Measurements from ENCODE around the gene FRMD4A.

Gene FRMD4A

DNA sequence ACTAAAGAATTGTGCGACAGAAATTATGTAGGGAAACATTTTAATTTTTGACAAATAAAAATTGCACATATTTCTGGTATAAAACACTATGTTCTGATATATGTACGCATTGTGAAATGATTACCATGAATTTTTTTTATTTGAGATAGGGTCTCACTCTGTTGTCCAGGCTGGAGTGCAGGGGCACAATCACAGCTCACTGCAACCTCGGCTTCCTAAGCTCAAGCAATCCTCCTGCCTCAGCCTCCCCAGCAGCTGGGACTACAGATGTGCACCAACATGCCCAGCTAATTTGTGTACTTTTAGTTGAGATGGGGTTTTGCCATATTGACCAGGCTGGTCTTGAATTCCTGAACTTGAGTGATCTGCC, 149.2 kb downstream of the FRMD4A start:
- DNase-seq = no peak

DNA sequence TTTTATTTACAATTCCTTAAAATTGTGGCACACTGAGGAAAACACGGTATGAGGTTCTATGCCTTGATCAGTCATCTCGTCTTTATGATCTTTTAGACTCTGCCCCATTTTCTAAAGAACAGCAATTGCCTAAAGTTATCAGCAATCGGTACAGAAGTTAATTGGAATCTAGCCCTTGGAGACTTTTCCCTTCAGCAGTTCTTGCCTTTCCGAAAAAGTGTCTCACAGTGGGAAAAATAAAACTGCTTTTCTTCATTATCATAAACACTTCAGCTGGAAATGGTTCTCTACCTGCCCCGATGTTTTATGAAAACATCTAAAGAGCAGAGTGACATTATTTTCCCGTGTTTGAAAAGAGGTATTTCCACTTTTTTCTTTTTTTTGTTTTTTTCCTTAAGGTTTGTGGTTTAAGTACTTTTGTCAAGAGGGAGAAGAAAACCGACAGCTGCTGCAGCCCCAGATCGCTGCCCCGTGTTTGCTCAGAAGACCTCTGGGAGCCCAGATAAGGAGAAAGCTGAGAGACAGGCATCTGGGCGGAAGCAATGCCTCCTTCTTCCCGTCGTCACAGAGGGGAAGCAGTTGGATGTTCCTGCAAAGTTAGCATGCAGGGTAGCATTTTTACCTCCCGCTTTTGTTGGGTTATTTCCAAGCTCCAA, 149.7 kb downstream of the FRMD4A start:
- no peak for DNase-seq

DNA sequence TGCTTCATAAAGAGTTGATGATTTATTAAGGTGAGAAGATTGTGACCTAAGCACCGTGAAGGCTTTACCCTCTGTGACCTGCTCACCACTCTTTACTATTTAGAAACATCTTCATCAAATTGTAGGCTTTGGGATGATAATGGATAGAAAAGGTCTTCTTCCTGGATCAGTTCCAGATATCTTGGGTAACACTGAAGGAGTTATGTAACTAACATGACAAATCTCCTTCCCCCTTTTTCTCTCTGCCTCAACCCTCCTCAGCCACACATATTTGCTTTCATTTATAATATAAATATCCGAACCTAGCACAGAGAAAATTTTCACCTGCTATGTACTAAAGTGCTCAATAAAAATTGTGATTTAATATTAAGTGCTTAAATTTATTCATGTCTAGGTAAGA, 151.5 kb downstream of the FRMD4A start:
- DNase-seq = no peak

DNA sequence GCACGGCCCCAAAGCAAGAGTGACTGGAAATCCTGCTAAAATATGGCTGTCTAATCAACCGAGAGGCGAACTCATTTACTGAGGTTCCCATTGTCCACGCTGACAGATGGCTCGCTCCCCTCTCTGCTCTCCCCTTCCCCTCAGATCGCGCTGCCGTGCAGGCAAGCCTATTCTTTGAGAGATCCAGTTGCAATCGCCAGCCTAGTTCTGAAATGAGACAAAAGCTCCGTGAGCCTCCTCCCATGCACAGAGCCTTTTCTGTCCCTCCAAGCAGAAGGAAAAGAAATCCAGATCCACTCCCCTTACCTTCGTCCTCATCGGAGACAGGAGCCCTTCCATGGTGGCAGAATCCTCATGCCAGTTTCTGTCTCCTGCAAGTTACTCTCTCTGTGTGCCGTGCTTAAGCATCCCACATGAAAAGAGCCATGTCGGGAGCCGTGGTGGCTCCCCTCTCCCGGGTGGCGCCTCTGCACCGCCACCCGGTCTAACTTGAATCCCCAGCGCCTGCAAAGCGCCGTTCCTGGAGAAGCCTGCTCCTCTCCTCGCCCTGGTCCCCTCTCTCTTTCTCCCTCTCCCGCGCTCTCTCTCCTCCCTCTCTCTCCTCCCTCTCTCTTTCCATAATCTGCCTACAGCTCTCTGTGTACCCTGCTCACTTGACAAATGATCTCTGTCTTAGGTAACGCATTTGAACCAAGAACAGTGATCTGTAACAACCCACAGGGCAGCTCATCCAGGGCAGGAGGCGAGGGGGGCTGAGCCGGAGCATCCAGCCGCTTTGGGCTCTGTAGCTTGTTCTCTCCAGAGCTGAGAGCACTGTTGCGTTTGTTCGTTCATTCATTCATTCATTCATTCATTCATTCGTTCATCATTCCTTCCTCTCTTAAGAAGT, 156.8 kb downstream of the FRMD4A start:
- no peak for DNase-seq

DNA sequence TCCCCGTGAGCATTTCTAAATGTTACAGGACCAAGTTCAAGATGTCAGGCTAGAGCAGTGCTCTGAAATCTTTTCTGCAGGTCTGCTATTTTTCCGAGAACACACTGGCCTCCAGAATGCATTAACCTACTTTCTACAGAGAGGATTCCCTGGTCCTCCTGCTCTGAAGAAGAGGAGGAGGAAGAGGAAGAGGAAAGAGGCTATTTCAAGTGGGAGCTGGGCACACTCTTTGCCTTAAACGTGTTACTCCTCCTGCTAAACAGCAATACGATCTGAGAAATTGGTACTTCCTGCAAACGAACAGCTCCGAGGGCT, 157.4 kb downstream of the FRMD4A start:
- no peak for DNase-seq

DNA sequence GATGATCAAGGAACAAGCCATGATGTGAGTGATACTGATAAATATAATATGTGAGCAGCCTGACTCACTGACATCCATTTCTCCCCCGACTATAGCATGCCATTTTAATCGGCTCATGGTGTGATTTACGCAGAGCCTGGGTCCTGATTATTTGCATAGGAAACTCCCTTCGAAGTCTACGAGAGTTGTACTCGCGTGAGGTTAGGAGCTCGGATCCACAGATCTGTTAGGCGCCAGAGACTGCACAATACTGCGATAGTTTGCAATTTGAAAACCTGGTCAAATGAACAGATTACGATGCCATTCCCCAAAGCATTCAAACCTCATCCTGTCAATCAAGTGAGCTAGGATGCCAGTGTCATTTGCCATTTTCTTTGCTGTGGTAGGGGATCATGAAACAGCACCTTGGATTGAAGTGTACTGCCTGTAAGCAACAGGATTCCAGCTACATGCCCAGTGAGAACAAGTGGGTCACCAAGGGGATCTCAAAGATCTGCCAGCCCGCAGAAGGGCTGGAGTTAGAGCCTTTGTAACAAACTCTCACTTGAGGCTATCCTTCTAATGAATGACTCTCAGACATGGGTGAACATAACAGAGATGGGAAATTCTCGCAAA, 158.3 kb downstream of the FRMD4A start:
- no peak for DNase-seq

DNA sequence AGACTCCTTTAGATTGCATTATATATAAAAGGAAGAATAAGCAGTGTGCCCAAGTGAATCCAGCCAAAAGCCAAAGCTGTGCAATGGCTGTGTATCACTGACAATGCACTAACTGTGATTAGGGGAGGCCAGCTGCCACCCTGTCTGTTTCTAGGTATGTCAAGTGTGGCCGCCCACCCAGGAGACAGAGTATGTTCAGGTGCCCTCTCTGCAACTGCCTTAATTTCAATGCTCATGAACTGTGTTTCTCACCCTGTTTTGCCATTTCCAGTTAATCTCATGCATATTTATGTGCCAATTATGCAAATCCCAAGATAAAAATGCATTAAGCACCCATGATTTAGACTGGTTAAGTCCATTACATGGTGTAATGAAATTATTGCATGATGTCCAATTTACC, 159.4 kb downstream of the FRMD4A start:
- no peak for DNase-seq

DNA sequence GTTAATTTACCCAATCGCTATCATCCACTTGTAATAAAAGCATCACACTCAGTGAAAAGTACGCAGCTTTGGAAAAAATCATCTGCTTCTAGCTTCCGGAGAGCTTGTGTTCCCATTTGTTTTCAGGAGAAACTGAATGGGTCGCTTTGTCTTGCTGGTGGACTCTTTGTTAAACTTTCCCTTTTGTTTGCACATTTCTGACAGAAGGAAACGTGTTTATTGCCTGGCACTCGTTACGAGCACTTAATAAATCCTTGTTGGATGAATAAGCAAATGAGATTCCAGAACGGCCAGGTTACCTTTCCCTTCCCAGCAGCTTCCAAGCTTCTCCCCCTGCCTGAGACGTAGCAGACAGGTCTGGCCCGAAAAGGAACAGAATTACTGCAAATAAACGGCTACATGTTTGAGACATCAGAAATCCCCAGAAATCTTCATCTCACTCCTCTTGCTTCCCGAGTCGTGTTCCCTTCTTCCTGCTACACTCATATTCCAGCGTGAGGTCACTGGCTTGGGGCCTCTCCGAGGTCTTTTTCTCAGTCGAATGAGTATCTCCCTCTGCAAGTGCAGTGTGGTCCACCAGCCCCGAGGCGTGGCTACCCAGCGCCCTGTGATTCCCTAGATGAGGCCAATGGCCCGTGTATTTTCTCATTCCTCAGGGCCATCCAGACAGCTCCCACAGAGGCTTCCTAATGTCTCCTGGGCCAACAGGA, 167.2 kb downstream of the FRMD4A start:
- no peak for DNase-seq

DNA sequence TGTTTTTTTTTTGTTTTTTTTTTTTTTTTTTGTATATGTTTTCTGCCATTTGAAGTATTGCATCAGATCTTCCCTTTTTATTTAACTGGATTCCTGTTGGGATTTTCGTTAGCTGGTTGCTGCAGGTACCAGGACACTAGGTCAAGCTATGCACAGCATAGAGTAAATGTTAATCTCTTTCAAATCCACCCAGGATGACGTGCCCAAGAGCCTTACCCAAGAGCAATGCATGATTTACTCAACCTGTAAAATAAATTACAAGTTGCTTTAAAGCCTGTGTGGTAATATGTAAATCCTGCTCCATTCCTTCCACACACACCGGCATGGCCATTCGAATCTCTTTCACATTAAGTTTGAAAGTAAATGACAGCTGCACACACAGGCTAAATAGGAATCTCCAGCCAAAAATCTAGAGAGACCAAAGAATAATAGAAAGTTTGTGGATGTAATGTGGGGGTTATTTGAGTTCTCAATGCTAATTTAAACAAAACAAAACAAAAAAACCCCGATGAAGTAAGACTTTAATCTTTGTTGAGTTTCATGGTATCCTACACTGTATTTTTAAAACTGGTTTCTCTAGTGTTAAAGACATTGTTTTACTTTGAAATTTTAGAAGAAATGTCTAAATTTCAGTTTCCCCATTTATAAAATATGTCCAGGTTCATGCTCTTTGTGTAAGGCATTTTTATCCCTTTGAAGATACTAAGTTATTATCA, 167.9 kb downstream of the FRMD4A start:
- DNase-seq = no peak

DNA sequence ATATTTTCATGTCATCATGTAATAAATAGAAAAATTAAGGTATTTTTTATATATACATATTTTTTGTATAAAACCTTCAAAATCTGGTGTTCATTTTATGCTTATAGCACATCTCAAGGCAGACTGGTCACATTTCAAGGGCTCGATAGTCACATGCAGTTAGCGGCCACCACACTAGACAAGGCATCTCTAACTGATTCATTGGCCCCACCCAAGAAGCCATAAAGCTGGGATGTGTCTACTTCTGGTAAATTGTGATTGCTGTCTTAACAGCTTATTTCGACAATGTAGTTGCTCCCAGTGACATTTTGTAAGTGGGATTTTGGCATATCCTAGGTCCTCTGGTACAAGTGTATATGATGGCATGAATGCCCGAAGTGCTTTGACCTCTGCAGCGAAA, 168.7 kb downstream of the FRMD4A start:
- no peak for DNase-seq

DNA sequence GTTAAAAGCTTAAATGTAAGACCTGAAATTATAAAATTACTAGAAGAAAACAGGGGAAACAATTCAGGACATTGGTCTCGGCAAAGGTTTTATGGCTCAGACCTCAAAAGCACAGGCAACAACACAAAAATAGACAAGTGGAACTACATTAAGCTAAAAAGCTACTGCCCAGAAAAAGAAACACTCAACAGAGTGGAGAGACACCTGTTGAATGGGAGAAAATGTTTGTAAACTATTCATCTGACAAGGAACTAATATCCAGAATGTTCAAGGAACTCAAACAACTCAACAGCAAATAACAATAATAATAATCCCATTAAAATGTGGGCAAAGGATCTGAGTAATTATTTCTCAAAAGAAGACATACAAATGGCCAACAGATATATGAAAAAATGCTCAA, 170.4 kb downstream of the FRMD4A start:
- no peak for DNase-seq

DNA sequence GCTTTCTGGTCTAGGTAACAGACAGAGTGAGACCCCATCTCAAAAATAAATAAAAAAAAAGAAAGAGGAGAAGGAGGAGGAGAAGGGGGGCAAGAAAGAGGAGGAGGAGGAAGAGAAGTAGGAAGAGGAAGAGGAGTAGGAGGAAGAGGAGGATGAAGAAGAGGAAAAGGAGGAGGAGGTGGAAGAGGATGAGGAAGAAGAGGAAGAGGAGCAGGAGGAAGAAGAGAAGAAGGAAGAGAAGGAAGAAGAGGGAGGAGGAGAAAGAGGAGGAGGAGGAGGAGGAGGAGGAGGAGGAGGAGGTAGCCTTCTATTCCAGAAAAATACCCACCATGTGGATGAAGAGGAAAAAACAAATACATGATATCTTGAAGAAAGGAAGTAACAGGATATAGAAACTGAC, 172.1 kb downstream of the FRMD4A start:
- DNase-seq = no peak

DNA sequence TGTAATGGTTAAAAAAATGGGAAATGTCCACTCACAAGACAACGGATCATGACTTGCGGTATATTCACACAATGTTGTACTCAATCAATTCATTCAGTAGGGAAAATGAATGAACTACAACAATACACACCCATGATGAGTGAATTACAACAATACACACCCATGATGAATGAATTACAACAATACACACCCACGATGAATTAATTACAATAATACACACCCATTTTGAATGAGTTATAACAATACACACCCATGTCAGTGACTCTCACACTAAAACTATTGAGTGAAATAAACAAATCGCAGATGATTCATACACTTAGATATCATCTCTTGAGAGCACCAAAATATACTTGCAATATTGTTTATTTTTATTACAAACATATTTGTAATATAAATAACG, 174.6 kb downstream of the FRMD4A start:
- DNase-seq = no peak

DNA sequence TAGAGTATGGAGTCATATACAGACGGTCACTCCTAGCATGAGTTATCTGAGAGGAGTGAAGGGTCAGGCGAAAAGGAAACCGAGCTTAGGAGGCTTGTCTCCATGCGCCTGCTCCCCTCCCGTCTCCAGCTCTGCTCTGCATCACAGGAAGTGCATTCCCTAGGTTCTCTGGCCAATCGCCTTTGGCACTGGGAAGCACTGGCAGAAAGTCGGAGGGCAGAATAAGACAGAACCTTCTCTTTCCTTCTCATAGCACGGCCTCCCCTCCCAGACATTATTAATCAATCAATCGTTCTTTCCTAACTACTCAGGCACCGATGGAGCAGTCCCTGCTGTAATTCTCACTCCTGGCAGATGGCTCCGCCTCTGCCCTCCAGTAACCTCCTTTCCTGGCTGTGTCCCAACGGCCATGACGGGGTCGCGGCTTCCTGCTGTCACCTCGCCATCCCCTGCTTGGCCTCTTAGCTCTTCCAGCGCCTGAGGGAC, 177.1 kb downstream of the FRMD4A start:
- no peak for DNase-seq

DNA sequence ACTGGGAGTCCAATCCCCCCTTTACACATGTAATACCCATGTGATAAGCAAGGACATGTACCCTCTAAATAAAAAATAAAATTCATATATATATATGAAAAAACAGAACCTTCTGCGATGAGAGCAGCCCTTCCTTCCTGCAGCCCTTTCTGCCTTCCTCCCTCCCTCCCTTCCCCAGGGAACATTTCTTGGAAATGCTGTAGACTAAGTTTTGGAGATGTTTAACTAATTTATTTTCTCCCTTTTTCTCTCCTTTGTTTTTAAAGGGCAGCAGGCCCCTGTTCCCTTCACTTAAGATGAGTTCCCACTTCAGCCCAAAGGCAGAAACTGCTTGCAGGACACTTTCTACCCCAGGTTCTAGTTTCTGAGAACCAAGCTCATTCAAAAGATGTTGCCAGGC, 179.2 kb downstream of the FRMD4A start:
- no peak for DNase-seq

DNA sequence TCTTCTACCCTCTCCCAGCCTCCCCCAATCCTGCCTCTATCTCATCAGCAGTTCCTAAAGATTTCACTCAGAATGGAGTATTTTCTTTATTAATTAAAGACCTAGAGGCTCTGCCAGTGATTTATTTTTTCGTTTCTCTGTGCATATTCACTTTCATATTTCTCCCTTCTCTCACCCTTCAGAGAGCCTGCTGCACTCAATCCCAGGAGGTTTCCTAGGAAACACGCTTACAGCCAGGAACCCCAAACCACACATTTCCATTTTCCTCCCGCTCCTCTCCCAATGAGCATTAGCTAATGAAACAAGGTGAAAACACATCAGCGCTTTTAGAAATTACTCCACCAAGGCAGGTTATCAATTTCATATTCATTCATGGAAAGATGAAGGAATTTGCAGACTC, 180.2 kb downstream of the FRMD4A start:
- DNase-seq = no peak

DNA sequence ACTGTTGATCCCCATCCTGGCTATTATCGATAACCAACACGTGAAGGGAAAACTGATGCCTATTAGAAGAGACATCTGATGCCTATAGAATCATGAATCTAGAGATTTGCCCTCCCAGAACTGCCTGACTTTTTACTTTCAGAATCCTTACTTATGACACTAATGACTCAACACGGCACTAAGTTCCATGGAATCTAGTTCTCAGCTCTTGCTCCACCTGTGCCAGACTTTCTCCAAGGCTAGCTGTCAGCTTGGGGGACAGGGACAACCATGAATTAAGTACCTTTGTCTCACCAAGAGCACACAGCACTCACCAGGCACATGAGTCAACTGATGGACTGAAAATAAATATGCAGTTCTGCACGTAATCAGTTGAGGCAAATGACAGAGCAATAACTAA, 184.2 kb downstream of the FRMD4A start:
- DNase-seq = no peak

DNA sequence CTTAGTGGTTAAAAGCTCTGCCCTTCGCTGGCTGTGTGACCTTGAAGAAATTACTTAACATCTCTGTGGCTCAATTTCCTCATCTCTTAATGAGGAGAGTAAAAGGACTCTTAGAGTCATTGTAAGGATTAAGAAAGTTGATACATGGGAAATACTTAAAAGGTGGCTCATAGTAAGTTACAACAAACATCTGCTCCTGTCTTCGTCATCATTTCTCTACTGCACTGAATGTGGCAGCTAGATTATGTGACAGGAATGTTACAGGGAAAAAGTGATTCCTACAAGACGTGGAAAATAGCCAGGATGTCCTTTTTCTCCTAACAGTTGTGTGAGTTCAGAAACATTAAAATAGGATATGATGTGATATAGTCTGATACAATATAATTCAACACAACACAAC, 184.7 kb downstream of the FRMD4A start:
- peak; percentile 3 for DNase-seq

DNA sequence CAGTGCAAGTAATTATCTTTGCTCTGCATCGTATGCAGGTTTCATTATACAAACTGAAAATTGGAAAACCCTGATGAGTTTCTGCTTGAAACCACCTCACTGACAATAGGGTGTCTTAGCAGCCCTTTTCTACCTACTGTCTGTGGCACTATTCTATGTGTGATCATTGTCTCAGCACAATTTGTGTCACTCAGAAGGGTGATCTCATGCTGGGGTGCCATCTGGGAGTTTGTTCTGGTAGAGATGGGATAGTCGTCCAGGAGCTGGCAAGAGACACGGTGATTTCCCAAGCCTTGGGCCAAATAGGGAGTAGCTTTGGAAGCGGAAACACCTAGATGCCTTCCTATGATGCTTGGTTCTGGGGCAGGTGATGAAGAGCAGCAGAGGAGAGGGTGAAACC, 186.3 kb downstream of the FRMD4A start:
- no peak for DNase-seq

DNA sequence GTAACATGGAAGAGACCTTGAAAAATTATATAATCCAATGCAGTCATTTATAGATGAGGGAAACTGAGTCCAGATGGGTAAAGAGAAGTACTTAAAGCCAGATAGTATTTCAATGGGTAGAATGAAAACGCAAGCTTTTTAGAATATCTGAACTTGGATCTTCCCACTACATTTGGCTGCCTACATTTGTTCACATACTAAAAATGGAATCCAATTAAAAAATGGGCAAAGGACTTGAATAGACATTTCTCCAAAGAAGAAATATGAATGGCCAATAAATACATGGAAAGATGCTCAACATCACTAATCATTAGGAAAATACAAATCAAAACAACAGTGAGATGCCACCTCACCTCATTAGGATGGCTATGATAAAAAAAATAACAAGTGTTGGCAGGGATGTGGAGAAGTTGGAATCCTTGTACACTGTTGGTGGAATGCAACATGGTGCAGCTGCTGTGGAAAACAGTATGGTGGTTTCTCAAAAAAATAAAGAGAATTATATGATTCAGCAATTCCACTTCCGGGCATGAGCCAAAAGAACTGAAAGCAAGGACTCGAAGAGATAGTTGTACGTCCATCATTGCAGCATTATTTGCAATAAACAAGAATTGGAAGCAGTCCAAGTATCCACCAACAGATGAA, 188.0 kb downstream of the FRMD4A start:
- no peak for DNase-seq

DNA sequence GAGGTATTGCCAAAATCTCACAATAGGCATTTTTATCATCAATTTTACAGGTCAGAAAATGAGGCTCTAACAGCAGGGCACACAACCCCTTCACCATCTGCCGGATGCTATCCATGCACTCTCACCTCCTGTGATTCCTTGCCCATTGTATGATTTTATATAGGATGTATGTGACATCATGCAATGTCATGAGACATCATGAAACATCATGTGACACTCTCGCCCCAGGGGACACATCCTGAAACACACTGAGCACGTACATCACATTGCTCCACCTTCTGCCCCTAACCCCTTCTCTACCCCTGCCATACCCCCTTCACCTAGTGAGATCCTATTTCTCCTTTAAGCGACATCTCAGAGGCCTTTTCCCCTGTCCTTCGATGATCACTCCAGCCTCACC, 189.4 kb downstream of the FRMD4A start:
- DNase-seq = no peak

DNA sequence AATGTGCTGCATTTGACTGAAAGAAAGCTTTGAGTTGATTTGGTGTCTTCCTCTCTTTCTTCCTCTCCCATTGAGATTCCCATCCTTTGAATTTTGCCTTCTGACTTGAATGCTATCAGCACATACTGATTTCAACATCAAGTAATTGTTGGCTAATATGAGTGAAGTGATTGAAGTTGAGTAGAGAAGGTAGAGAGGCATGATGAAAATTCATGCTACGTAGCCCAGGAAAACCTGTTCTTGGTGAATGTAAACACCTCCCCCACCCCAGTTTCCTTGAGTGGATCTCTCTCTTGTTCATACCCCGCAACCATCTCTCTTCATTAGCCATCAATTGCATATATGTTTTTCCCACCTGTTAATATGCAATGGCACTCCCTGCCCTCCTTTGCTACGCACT, 193.3 kb downstream of the FRMD4A start:
- DNase-seq = no peak

Measured in amniotic stem cell (primary cell).